Bronchial epithelial cell (primary cell): ENCODE data around the gene ZMYND10. TPM values are rescaled to one million over a fixed set of nuclear protein-coding genes. Genes with fewer than 3 reads are reported as not detected.

ENCODE experiments used
- DNase-seq: peaks from one replicate; pipeline ENCODE4 v3.0.0-alpha.2; 2010; ENCODE audit warnings: low read depth
- FAIRE-seq: peaks from 2 replicates; lab custom pipeline; 2011; peaks lifted over from hg19 to GRCh38; lab: Jason Lieb, UNC
- H3K27me3 ChIP-seq: 2 replicates; pipeline ENCODE4 v1.5.1; 2011; ENCODE audit warnings: low read length; ENCODE audit not compliant: control insufficient read depth, insufficient read depth
- H3K36me3 ChIP-seq: 2 replicates; pipeline ENCODE4 v1.5.1; 2011; ENCODE audit warnings: low read length; ENCODE audit not compliant: control insufficient read depth, insufficient read depth
- H3K4me3 ChIP-seq: 2 replicates; pipeline ENCODE4 v1.5.1; 2011; ENCODE audit warnings: mild to moderate bottlenecking, low read depth, low read length, control low read depth
- CTCF ChIP-seq: IDR thresholded peaks from 2 replicates; pipeline ENCODE4 v1.5.1; 2011; ENCODE audit warnings: mild to moderate bottlenecking, moderate library complexity, low read length, control low read depth, inconsistent platforms; ENCODE audit not compliant: insufficient read depth, severe bottlenecking
- total RNA-seq: library from RNA; depleted of rRNA; stranded (reverse); fragments of >200 nt; gene quantifications from 2 replicates; pipeline ENCODE4 v1.2.1, GENCODE V29; 2014

ZMYND10 gene
- total RNA-seq, 1 donor from 2014 or later, result 0.53 TPM

- no peak for TF ChIP-seq CTCF
- no peaks in the 10 kb centered on the region for H3K27me3 ChIP-seq
- no peak for DNase-seq
- peak overlapping the region; percentile 61 for H3K4me3 ChIP-seq
- peaks cover 29% of the 10 kb centered on the region for H3K36me3 ChIP-seq
- FAIRE-seq, result no peak
Observed at GRCh38 chr3:50322115-50322385, 23.5 kb downstream of the ZMYND10 start.

GRCh38 chr3:50321336-50322114, 24.0 kb downstream of the ZMYND10 start:
- peak; percentile 55 for TF ChIP-seq CTCF
- Histone ChIP-seq H3K36me3 (peaks cover 29% of the 10 kb centered on the region), H3K27me3 (no peaks in the 10 kb centered on the region), H3K4me3 (peak overlapping the region; percentile 61)
- FAIRE-seq (no peak), DNase-seq (peak; percentile 69)

DNA sequence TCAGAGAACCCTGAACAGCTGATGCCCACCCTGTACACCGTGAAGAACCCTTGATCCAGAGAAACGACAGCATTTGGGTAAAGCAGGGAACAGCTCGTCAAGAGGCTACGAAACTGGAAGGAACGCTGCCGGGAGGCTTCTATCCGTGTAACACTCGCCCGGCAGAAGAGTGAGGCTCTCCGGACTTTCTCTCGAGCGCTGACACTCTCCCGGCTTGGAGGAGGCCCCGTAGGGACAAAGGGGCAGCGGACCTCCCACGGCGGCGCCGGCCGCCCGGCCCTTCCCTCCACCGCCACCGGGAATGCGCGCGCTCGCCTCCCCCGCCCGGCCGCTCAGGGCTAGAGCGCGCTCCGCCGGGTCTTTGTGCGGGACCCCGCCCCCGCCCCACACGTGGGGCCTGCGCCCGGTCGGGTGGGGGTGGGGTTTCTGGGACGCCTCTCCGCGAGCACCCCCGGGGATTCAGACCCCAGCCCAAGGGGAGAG, 24.6 kb downstream of the ZMYND10 start:
- Histone ChIP-seq H3K27me3 (no peaks in the 10 kb centered on the region), H3K36me3 (peaks cover 27% of the 10 kb centered on the region), H3K4me3 (peak overlapping the region; percentile 61)
- DNase-seq (peak; percentile 43), FAIRE-seq (no peak)
- TF ChIP-seq CTCF, result no peak

GRCh38 chr3:50319894-50320625, 25.5 kb downstream of the ZMYND10 start:
- TF ChIP-seq CTCF, result no peak
- DNase-seq, result no peak
- peak overlapping the region; percentile 61 for H3K4me3 ChIP-seq
- peaks cover 26% of the 10 kb centered on the region for H3K36me3 ChIP-seq
- H3K27me3 ChIP-seq, result no peaks in the 10 kb centered on the region
- FAIRE-seq, result no peak

- H3K36me3 ChIP-seq, result peaks cover 26% of the 10 kb centered on the region
- FAIRE-seq (peak; percentile 72), DNase-seq (no peak)
- no peak overlapping the region for H3K4me3 ChIP-seq
- H3K27me3 ChIP-seq, result no peaks in the 10 kb centered on the region
- no peak for TF ChIP-seq CTCF
Observed at GRCh38 chr3:50319181-50319893, 26.2 kb downstream of the ZMYND10 start.
